Measurements from ENCODE around the gene TUBD1. TPM values are rescaled to one million over a fixed set of nuclear protein-coding genes. Genes with fewer than 3 reads are reported as not detected.

Gene TUBD1
- total and polyA plus RNA-seq, 2 of the 13 experiments (the other 11 are each of a cell fraction or from before 2014, with no cell fraction given), result 18.2 to 25.9 TPM

GRCh38 chr17:59846394-59847165 is 46.2 kb downstream of the TUBD1 start (continued):
- TF ChIP-seq ZBTB39 (CRISPR knock-in tag; IDR thresholded peaks at IDR 0.05), result no peak
- no peak for TF ChIP-seq HNRNPL (IDR thresholded peaks at IDR 0.05; ENCODE audit: low read depth, low read length)
- 0 out of 2 replicates have a peak, but pooled peaks have one; percentile 78 for TF ChIP-seq CREB3 (CRISPR knock-in tag; IDR thresholded peaks at IDR 0.05)
- no peak for TF ChIP-seq ZNF660 (CRISPR knock-in tag; IDR thresholded peaks at IDR 0.05; ENCODE audit: borderline replicate concordance, low read depth)
- no peak for TF ChIP-seq ZNF260 (CRISPR knock-in tag; IDR thresholded peaks at IDR 0.05; ENCODE audit: borderline replicate concordance, low read depth)
- TF ChIP-seq ZNF557 (CRISPR knock-in tag; IDR thresholded peaks at IDR 0.05), result no peak; the same call in 1 of the 2 replicates
- TF ChIP-seq ZNF503 (CRISPR knock-in tag; IDR thresholded peaks at IDR 0.05), result peak; percentile 92
- no peak for TF ChIP-seq ZNF275 (CRISPR knock-in tag; IDR thresholded peaks at IDR 0.05; ENCODE audit: borderline replicate concordance)
- TF ChIP-seq DZIP1 (CRISPR knock-in tag; IDR thresholded peaks at IDR 0.05), result no peak
- TF ChIP-seq IRF2 (CRISPR knock-in tag; IDR thresholded peaks at IDR 0.05), result no peak
- no peak for TF ChIP-seq ZMAT5 (CRISPR knock-in tag; IDR thresholded peaks at IDR 0.05; ENCODE audit: borderline replicate concordance, low read depth)
- 0 out of 2 replicates have a peak, but pooled peaks have one; percentile 1 for TF ChIP-seq NFYC (CRISPR knock-in tag; IDR thresholded peaks at IDR 0.05)
- no peak for TF ChIP-seq ZBTB2 (CRISPR knock-in tag; IDR thresholded peaks at IDR 0.05; ENCODE audit: low read depth)
- TF ChIP-seq HOXA7 (CRISPR knock-in tag; IDR thresholded peaks at IDR 0.05), result no peak
- TF ChIP-seq ZFP36L1 (CRISPR knock-in tag; IDR thresholded peaks at IDR 0.05), result no peak
- TF ChIP-seq ZNF230 (CRISPR knock-in tag; IDR thresholded peaks at IDR 0.05), result 0 out of 2 replicates have a peak, but pooled peaks have one; percentile 16
